A549 (cell line): ENCODE data around the gene SRPRA. TPM values are rescaled to one million over a fixed set of nuclear protein-coding genes. Genes with fewer than 3 reads are reported as not detected.
A peak's percentile ranks its signal among the peaks of the same experiment; 100 is the strongest.
"Not testable (repeated sequence)": the region's sequence is repeated elsewhere in the genome, so short reads cannot be mapped to it uniquely, and the experiment has no call there.

Experiments
- ATAC-seq, 2 experiments: fragments of 200-7000 bp in 1 of 2; fragments of >200 bp in 1 of 2; cut with Nextera tagmentation in 1 of 2; cut with Tn5 transposase in 1 of 2; 3 replicates each; pipeline versions ENCODE4 v1.8.0 to v1.9.1; 2018 to 2020; ENCODE audit warnings: mild to moderate bottlenecking in 1 of 2, moderate library complexity in 1 of 2
- CTCF ChIA-PET: fragments of 300-600 bp; sonication (Branson Sonifier 250); formaldehyde crosslinking; extraction: SDS; loops from one replicate; lab custom pipeline; 2021; ENCODE audit warnings: antibody characterized with exemption, inconsistent platforms; lab: Yijun Ruan, JAX
- POLR2A ChIA-PET: fragments of 350-600 bp; formaldehyde crosslinking; extraction: SDS; loops from one replicate; lab custom pipeline; 2021; ENCODE audit warnings: antibody characterized with exemption, inconsistent platforms; lab: Yijun Ruan, JAX
- DNase-seq, 2 experiments: peaks; one replicate each; pipeline versions ENCODE4 v3.0.0 to v3.0.0-alpha.2; 2011 to 2016; ENCODE audit warnings: low read depth in 1 of 2, low spot score in 1 of 2
- FAIRE-seq: peaks from 2 replicates; lab custom pipeline; 2011; peaks lifted over from hg19 to GRCh38; lab: Jason Lieb, UNC
- H3K27ac ChIP-seq, 2 experiments: fragments of >200 bp; sonication (Bioruptor Twin); formaldehyde crosslinking; 3 replicates each; pipeline ENCODE4 v1.5.1; 2016 to 2017
- H3K4me1 ChIP-seq: fragments of >200 bp; sonication (Bioruptor Twin); formaldehyde crosslinking; 3 replicates; pipeline ENCODE4 v1.6.1; 2016
- H3K4me2 ChIP-seq: fragments of >200 bp; sonication (Bioruptor Twin); formaldehyde crosslinking; 3 replicates; pipeline ENCODE4 v1.6.1; 2016
- H3K4me3 ChIP-seq: fragments of >200 bp; sonication (Bioruptor Twin); formaldehyde crosslinking; 3 replicates; pipeline ENCODE4 v1.5.1; 2016
- H3K9me3 ChIP-seq: fragments of >200 bp; sonication (Bioruptor Twin); formaldehyde crosslinking; 3 replicates; pipeline ENCODE4 v1.6.1; 2016
- BHLHE40 ChIP-seq: IDR thresholded peaks from 2 replicates; pipeline ENCODE4 v1.6.1; 2012; ENCODE audit warnings: low read depth, low read length, inconsistent platforms
- CHD2 ChIP-seq: fragments of 150-350 bp; IDR thresholded peaks from 2 replicates; pipeline ENCODE4 v1.6.1; 2014; ENCODE audit warnings: low read length; ENCODE audit not compliant: partially characterized antibody
- FOXS1 ChIP-seq: fragments of 250-450 bp; sonication (Bioruptor Pico); IDR thresholded peaks from 2 replicates; pipeline ENCODE4 v1.5.0; 2020; ENCODE audit warnings: mild to moderate bottlenecking, moderate library complexity
- HDAC2 ChIP-seq: fragments of 200-600 bp; sonication (generic); IDR thresholded peaks from 2 replicates; pipeline ENCODE4 v1.6.1; 2016
- HOXA7 ChIP-seq: fragments of 250-450 bp; sonication (Bioruptor Pico); IDR thresholded peaks from 2 replicates; pipeline ENCODE4 v1.5.0; 2020; ENCODE audit warnings: mild to moderate bottlenecking, moderate library complexity
- HOXB13 ChIP-seq: fragments of 250-450 bp; sonication (Bioruptor Pico); IDR thresholded peaks from 2 replicates; pipeline ENCODE4 v1.5.0; 2020; ENCODE audit warnings: low read depth, mild to moderate bottlenecking, moderate library complexity
- JUN ChIP-seq, 2 experiments: fragments of >200 bp; sonication (Bioruptor Twin); formaldehyde crosslinking; IDR thresholded peaks; 2 replicates in 1 of 2; 3 replicates in 1 of 2; pipeline ENCODE4 v1.6.1; 2016 to 2017
- MYC ChIP-seq: IDR thresholded peaks from 2 replicates; pipeline ENCODE4 v1.6.1; 2012; ENCODE audit warnings: mild to moderate bottlenecking, inconsistent platforms, low read length, improper control_type of control experiment, borderline replicate concordance
- POLR2A ChIP-seq: IDR thresholded peaks from 2 replicates; pipeline ENCODE4 v1.6.1; 2012; ENCODE audit warnings: mild to moderate bottlenecking, low read length
- RAD21 ChIP-seq, 2 experiments: fragments of >200 bp in 1 of 2; sonication (Bioruptor Twin) in 1 of 2; formaldehyde crosslinking in 1 of 2; IDR thresholded peaks in 1 of 2; conservative IDR thresholded peaks in 1 of 2; 2 replicates in 1 of 2; 3 replicates in 1 of 2; pipeline ENCODE4 v1.6.1; 2012 to 2018; ENCODE audit warnings: inconsistent platforms in 1 of 2
- RFX5 ChIP-seq: fragments of 450-650 bp; IDR thresholded peaks from 2 replicates; pipeline ENCODE4 v1.7.1; 2014; ENCODE audit warnings: antibody characterized with exemption, mild to moderate bottlenecking, moderate library complexity
- SMC3 ChIP-seq: fragments of >200 bp; sonication (Bioruptor Twin); formaldehyde crosslinking; IDR thresholded peaks from 3 replicates; pipeline ENCODE4 v1.6.1; 2018; ENCODE audit warnings: inconsistent platforms
- ZSCAN20 ChIP-seq: fragments of 250-450 bp; sonication (Bioruptor Pico); IDR thresholded peaks from 2 replicates; pipeline ENCODE4 v1.8.0; 2022; ENCODE audit warnings: mild to moderate bottlenecking, moderate library complexity
- WGBS: methylation state at CpG from one replicate; pipeline ENCODE4 v1.1.6; 2017; ENCODE audit errors: missing lambda C conversion rate; 5-methylcytosine and 5-hydroxymethylcytosine counted together
- polyA plus RNA-seq, 4 experiments: library from polyadenylated mRNA; depleted of rRNA in 3 of 4; stranded (reverse); fragments of >200 nt; fragmentation: RNase III in 1 of 4; extraction: RNeasy Plus Mini Kit Qiagen cat#74134 plus additional on column Dnase treatment in 1 of 4; gene quantifications; 2 replicates in 3 of 4; 3 replicates in 1 of 4; pipeline ENCODE4 v1.2.3, GENCODE V29; 2011 to 2017
- TF ChIP-seq, protein P1 (sequence below): fragments of 200-600 bp; sonication (generic); IDR thresholded peaks from 2 replicates; pipeline ENCODE4 v1.6.1; 2016; ENCODE audit warnings: antibody characterized with exemption, mild to moderate bottlenecking, moderate library complexity
- TF ChIP-seq, protein P2 (sequence below): fragments of >200 bp; sonication (Bioruptor Twin); formaldehyde crosslinking; IDR thresholded peaks from 3 replicates; pipeline ENCODE4 v1.6.1; 2016
- TF ChIP-seq, protein P3 (sequence below): IDR thresholded peaks from 2 replicates; pipeline ENCODE4 v1.6.1; 2012
- TF ChIP-seq, protein P4 (sequence below): IDR thresholded peaks from 2 replicates; pipeline ENCODE4 v1.6.1; 2012; ENCODE audit warnings: low read depth, borderline replicate concordance
- TF ChIP-seq, protein P5 (sequence below): fragments of >200 bp; sonication (Bioruptor Twin); formaldehyde crosslinking; IDR thresholded peaks from 3 replicates; pipeline ENCODE4 v1.5.1; 2016

The SRPRA gene
- polyA plus RNA-seq, 2 of the 4 experiments (the other 2 are of a cell fraction), result 45.1 to 92.2 TPM

DNA sequence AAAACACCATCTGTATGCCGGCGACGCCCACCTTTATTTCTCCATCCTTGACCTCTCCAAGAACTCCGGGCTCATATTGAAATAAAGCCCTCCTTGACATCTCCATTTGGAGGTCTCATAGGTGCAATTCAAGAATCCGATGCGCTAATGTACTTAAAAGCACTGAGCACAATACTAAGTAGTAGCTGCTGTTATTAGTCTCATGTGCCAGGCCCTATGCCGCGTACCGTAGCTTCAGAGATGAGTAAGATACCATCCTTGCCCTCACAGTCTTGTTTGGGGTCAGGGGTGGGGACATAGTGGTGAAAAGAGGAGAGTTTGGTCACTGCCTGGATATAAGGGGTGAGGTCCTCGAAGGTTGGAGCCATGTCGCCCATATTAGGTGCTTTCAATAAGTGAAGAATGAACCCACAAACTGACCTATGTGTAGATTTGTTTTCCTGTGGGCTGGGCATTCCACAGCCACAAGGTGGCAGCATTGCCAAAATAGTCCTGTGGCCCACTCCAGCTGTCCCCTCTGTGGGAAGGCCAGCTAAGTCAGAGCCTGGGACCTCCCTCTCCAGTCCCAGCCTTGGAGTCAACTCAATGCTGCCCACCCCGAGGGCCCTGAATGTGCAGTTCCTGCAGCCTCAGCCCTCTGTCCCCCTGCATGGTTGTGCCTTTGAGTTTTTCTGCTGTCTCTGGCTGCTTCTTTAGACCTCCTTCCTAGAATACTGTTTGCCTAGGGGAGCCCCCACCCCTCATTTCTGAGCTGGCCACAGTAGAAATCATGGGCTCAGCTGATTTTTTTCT lies 41.7 kb upstream of the SRPRA start:
- no peaks in the 10 kb centered on the region for H3K9me3 ChIP-seq
- POLR2A ChIA-PET, result interaction anchor here (1.0 kb wide), 1 partner anchor 170 kb away, joined by 5 read pairs; no protein-coding TSS in a partner anchor
- H3K4me1 ChIP-seq, result no peaks in the 10 kb centered on the region
- no peak for TF ChIP-seq CHD2
- TF ChIP-seq MYC, result no peak
- TF ChIP-seq JUN (IDR thresholded peaks at IDR 0.05), result no peak
- TF ChIP-seq HOXA7 (CRISPR knock-in tag), result no peak
- no peak for TF ChIP-seq BHLHE40
- TF ChIP-seq FOXS1 (CRISPR knock-in tag), result no peak
- TF ChIP-seq, protein P1, sequence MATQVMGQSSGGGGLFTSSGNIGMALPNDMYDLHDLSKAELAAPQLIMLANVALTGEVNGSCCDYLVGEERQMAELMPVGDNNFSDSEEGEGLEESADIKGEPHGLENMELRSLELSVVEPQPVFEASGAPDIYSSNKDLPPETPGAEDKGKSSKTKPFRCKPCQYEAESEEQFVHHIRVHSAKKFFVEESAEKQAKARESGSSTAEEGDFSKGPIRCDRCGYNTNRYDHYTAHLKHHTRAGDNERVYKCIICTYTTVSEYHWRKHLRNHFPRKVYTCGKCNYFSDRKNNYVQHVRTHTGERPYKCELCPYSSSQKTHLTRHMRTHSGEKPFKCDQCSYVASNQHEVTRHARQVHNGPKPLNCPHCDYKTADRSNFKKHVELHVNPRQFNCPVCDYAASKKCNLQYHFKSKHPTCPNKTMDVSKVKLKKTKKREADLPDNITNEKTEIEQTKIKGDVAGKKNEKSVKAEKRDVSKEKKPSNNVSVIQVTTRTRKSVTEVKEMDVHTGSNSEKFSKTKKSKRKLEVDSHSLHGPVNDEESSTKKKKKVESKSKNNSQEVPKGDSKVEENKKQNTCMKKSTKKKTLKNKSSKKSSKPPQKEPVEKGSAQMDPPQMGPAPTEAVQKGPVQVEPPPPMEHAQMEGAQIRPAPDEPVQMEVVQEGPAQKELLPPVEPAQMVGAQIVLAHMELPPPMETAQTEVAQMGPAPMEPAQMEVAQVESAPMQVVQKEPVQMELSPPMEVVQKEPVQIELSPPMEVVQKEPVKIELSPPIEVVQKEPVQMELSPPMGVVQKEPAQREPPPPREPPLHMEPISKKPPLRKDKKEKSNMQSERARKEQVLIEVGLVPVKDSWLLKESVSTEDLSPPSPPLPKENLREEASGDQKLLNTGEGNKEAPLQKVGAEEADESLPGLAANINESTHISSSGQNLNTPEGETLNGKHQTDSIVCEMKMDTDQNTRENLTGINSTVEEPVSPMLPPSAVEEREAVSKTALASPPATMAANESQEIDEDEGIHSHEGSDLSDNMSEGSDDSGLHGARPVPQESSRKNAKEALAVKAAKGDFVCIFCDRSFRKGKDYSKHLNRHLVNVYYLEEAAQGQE, result no peak
- TF ChIP-seq POLR2A, result no peak
- TF ChIP-seq, protein P2, sequence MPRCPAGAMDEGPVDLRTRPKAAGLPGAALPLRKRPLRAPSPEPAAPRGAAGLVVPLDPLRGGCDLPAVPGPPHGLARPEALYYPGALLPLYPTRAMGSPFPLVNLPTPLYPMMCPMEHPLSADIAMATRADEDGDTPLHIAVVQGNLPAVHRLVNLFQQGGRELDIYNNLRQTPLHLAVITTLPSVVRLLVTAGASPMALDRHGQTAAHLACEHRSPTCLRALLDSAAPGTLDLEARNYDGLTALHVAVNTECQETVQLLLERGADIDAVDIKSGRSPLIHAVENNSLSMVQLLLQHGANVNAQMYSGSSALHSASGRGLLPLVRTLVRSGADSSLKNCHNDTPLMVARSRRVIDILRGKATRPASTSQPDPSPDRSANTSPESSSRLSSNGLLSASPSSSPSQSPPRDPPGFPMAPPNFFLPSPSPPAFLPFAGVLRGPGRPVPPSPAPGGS, result no peak
- TF ChIP-seq ZSCAN20 (CRISPR knock-in tag), result no peak
- no peak for TF ChIP-seq RFX5
- TF ChIP-seq HDAC2, result no peak
- TF ChIP-seq, protein P3, sequence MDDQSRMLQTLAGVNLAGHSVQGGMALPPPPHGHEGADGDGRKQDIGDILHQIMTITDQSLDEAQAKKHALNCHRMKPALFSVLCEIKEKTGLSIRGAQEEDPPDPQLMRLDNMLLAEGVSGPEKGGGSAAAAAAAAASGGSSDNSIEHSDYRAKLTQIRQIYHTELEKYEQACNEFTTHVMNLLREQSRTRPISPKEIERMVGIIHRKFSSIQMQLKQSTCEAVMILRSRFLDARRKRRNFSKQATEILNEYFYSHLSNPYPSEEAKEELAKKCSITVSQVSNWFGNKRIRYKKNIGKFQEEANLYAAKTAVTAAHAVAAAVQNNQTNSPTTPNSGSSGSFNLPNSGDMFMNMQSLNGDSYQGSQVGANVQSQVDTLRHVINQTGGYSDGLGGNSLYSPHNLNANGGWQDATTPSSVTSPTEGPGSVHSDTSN, result no peak
- TF ChIP-seq, protein P4, sequence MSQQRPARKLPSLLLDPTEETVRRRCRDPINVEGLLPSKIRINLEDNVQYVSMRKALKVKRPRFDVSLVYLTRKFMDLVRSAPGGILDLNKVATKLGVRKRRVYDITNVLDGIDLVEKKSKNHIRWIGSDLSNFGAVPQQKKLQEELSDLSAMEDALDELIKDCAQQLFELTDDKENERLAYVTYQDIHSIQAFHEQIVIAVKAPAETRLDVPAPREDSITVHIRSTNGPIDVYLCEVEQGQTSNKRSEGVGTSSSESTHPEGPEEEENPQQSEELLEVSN, result no peak
- peak; percentile 79 to 87 for TF ChIP-seq RAD21 (conservative IDR thresholded peaks at IDR 0.05 in 1 of 2, IDR thresholded peaks at IDR 0.05 in 1 of 2)
- no peak for TF ChIP-seq HOXB13 (CRISPR knock-in tag)
- TF ChIP-seq, protein P5, sequence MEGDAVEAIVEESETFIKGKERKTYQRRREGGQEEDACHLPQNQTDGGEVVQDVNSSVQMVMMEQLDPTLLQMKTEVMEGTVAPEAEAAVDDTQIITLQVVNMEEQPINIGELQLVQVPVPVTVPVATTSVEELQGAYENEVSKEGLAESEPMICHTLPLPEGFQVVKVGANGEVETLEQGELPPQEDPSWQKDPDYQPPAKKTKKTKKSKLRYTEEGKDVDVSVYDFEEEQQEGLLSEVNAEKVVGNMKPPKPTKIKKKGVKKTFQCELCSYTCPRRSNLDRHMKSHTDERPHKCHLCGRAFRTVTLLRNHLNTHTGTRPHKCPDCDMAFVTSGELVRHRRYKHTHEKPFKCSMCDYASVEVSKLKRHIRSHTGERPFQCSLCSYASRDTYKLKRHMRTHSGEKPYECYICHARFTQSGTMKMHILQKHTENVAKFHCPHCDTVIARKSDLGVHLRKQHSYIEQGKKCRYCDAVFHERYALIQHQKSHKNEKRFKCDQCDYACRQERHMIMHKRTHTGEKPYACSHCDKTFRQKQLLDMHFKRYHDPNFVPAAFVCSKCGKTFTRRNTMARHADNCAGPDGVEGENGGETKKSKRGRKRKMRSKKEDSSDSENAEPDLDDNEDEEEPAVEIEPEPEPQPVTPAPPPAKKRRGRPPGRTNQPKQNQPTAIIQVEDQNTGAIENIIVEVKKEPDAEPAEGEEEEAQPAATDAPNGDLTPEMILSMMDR, result peak; percentile 70
- peak; percentile 69 for TF ChIP-seq SMC3
- H3K4me2 ChIP-seq, result no peak overlapping the region
- no peak overlapping the region for H3K27ac ChIP-seq
- CTCF ChIA-PET, result interaction anchor here (0.6 to 3.7 kb wide), 47 partner anchors 9 to 764 kb away, joined by 3 to 22 read pairs (median 3); no protein-coding TSS in a partner anchor
- DNase-seq (peak; percentile 60 to 63), FAIRE-seq (no peak), ATAC-seq (peak; percentile 96 to 99)
- H3K4me3 ChIP-seq, result no peak overlapping the region
- 57% methylated on average over 12 of the region's 12 CpGs for WGBS

DNA sequence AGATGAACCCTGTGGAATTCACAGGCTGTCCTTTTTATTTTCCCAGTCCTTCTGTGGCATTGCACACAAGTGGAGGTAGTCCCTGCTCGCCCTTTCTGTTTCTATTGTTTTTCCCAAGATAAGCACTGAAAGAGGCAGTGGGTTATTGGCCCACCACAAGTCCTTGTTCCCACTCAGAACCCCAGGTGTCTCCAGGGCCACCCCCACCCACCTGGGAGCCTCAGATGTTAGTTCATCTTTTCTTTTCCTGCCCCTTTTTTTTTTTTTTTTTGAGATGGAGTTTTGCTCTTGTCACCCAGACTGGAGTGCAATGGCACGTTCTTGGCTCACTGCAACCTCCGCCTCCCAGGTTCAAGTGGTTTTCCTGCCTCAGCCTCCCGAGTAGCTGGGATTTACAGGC lies 40.1 kb upstream of the SRPRA start:
- WGBS, result 70% methylated on average over 4 of the region's 4 CpGs

More for the DNA sequence above, 40.1 kb upstream of the SRPRA start:
- DNase-seq, FAIRE-seq, H3K4me3 ChIP-seq, ATAC-seq, H3K4me2 ChIP-seq, H3K27ac ChIP-seq, H3K4me1 ChIP-seq, H3K9me3 ChIP-seq, POLR2A ChIA-PET: not testable (repeated sequence)
- CTCF ChIA-PET, result interaction anchor here (1.5 to 3.7 kb wide), 3 partner anchors 8 to 172 kb away, joined by 4 to 22 read pairs (median 15); no protein-coding TSS in a partner anchor
